Skeletal muscle satellite cell (primary cell): Measurements from ENCODE around the gene BMP7.

Experiments
- H3K27me3 ChIP-seq: 2 replicates; pipeline ENCODE4 v1.7.0; 2013; ENCODE audit warnings: low read length; ENCODE audit not compliant: control insufficient read depth, insufficient read depth
- H3K36me3 ChIP-seq: 2 replicates; pipeline ENCODE4 v1.7.0; 2013; ENCODE audit warnings: mild to moderate bottlenecking, control low read depth, low read length; ENCODE audit not compliant: insufficient read depth
- H3K4me1 ChIP-seq: 2 replicates; pipeline ENCODE4 v1.7.0; 2013; ENCODE audit warnings: low read length; ENCODE audit not compliant: control insufficient read depth, insufficient read depth
- H3K4me2 ChIP-seq: 2 replicates; pipeline ENCODE4 v1.7.0; 2013; ENCODE audit warnings: mild to moderate bottlenecking, low read length
- H3K4me3 ChIP-seq: 2 replicates; pipeline ENCODE4 v1.7.0; 2013; ENCODE audit warnings: low read length
- H3K9ac ChIP-seq: 2 replicates; pipeline ENCODE4 v1.7.0; 2013; ENCODE audit warnings: mild to moderate bottlenecking, low read depth, low read length, moderate library complexity
- H3K9me3 ChIP-seq: replicated peaks from 2 replicates; pipeline ENCODE4 v1.7.0; 2013; ENCODE audit warnings: mild to moderate bottlenecking, control low read depth, low read length

BMP7 gene

GRCh38 chr20:57146155-57146554 is 120.3 kb downstream of the BMP7 start:
- no peaks in the 10 kb centered on the region for H3K9me3 ChIP-seq
- no peak overlapping the region for H3K4me3 ChIP-seq
- no peaks in the 10 kb centered on the region for H3K36me3 ChIP-seq
- no peaks in the 10 kb centered on the region for H3K4me1 ChIP-seq
- no peak overlapping the region for H3K9ac ChIP-seq
- H3K4me2 ChIP-seq: no peak overlapping the region
- no peaks in the 10 kb centered on the region for H3K27me3 ChIP-seq

DNA sequence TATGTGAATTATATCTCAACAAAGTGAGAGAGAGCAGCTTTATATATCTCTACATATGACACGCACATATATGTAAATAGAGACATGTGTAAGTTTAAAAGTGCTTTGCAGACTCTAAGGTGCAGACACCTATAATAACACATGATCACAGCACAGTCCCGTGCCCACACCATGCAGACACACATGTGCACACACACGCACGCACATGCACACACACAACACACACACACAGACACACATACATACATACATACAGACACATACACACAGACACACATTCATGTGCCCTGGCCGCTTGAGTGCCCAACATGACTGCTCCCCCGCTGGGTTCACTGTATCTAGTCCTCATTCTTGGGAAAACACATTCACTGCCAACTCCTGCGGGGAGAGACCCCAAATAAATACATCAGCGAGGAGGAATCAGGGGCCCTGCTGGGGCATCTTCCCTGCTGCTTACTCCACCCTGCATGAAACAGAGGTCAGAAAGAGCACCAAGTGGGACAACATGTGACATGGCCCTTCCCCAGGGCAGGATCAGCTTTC is 121.3 kb downstream of the BMP7 start:
- Histone ChIP-seq H3K9ac (no peak overlapping the region), H3K36me3 (no peaks in the 10 kb centered on the region), H3K4me1 (no peaks in the 10 kb centered on the region), H3K4me2 (no peak overlapping the region), H3K27me3 (no peaks in the 10 kb centered on the region), H3K9me3 (no peaks in the 10 kb centered on the region), H3K4me3 (no peak overlapping the region)

GRCh38 chr20:57143173-57143572 is 123.3 kb downstream of the BMP7 start:
- H3K4me1 ChIP-seq: no peaks in the 10 kb centered on the region
- H3K27me3 ChIP-seq: no peaks in the 10 kb centered on the region
- no peak overlapping the region for H3K4me3 ChIP-seq
- H3K9ac ChIP-seq: no peak overlapping the region
- peaks cover 3% of the 10 kb centered on the region for H3K9me3 ChIP-seq
- no peaks in the 10 kb centered on the region for H3K36me3 ChIP-seq
- no peak overlapping the region for H3K4me2 ChIP-seq

DNA sequence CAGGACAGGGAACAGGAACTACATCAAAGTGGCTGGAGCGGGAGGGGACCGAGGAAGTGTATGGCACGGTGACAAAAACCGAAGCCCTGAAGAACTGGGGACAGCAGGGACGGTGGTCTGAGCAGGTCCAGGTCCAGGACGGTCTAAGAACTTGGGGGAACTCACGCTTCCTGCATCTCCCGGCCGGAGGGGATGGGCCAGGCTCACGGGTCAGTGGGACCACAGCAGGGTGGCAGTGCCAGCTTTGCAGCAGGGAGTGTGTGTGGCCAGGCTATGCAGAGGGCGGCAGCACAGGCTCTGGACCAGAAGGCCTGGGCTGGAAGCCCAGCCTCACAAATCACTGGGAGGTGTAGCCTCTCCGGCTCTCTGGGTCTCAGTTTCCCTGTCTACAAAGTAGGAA is 123.8 kb downstream of the BMP7 start:
- no peaks in the 10 kb centered on the region for H3K4me1 ChIP-seq
- no peak overlapping the region for H3K9ac ChIP-seq
- H3K4me3 ChIP-seq: no peak overlapping the region
- H3K4me2 ChIP-seq: no peak overlapping the region
- no peaks in the 10 kb centered on the region for H3K36me3 ChIP-seq
- H3K9me3 ChIP-seq: peaks cover 3% of the 10 kb centered on the region
- no peaks in the 10 kb centered on the region for H3K27me3 ChIP-seq

GRCh38 chr20:57141492-57141891 is 124.9 kb downstream of the BMP7 start:
- Histone ChIP-seq H3K4me3 (no peak overlapping the region), H3K4me2 (no peak overlapping the region), H3K9ac (no peak overlapping the region), H3K36me3 (no peaks in the 10 kb centered on the region), H3K27me3 (no peaks in the 10 kb centered on the region), H3K9me3 (peaks cover 3% of the 10 kb centered on the region), H3K4me1 (no peaks in the 10 kb centered on the region)

DNA sequence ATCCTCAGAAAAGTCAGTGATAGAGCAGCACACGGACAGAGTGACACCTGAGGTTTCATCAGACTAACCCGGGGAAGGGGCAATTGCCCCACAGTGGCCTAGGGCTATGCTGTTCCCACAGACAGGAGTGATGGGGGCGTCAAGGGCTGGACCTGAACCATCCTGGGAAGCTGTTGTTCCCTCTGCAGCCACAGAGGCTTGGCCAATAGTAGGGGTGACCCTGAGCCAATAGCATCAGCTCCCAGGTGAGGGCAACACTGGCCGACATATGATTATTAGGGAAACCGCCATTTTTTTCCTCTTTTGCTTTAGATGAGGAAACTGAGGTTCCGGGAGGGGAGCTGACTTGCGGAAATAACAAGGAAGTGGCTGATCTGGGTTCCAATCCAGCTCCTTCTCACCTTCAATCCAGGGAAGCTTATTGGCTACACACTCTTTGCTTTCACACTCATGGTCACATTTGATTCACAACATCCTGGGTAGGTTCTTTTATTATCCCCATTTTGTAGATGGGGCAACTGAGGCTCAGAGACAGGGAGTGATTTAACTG is 126.0 kb downstream of the BMP7 start:
- no peak overlapping the region for H3K4me3 ChIP-seq
- H3K9ac ChIP-seq: no peak overlapping the region
- no peaks in the 10 kb centered on the region for H3K27me3 ChIP-seq
- no peak overlapping the region for H3K4me2 ChIP-seq
- no peaks in the 10 kb centered on the region for H3K4me1 ChIP-seq
- H3K9me3 ChIP-seq: peaks cover 3% of the 10 kb centered on the region
- no peaks in the 10 kb centered on the region for H3K36me3 ChIP-seq

DNA sequence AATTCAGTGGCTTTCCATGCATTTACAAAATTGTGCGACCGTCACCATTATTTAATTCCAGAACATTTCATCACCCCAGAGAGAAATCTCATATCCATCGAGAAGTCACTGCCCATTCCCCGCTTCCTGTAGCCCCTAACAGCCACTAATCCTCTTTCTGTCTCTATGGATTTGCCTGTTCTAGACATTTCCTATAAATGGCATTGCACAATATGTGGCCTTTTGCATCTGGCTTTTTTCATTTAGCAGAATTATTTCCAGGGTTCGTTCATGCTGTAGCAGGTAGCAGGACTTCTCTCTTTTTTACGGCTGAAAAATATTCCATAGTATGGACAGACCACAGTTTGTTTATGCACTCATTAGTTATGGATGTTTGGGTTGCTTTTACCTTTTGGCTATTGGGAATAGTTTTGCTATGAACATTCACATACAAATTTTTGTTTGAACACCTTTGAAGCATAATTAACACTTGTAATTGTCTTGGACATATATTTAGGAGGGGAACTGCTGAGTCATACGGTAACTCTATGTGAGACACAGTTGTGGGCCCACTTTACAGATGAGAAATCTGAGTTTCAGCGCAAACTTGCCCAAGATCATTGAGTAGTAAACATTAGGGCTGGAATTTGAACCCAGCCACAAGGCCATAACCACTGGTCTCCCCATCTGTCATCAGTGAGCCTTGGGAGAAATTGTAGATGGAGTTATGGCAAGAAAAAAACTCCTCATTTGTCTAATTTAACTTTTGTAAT is 126.9 kb downstream of the BMP7 start:
- Histone ChIP-seq H3K27me3 (no peaks in the 10 kb centered on the region), H3K36me3 (no peaks in the 10 kb centered on the region), H3K4me2 (no peak overlapping the region), H3K9me3 (peaks cover 3% of the 10 kb centered on the region), H3K4me3 (no peak overlapping the region), H3K4me1 (no peaks in the 10 kb centered on the region), H3K9ac (no peak overlapping the region)

DNA sequence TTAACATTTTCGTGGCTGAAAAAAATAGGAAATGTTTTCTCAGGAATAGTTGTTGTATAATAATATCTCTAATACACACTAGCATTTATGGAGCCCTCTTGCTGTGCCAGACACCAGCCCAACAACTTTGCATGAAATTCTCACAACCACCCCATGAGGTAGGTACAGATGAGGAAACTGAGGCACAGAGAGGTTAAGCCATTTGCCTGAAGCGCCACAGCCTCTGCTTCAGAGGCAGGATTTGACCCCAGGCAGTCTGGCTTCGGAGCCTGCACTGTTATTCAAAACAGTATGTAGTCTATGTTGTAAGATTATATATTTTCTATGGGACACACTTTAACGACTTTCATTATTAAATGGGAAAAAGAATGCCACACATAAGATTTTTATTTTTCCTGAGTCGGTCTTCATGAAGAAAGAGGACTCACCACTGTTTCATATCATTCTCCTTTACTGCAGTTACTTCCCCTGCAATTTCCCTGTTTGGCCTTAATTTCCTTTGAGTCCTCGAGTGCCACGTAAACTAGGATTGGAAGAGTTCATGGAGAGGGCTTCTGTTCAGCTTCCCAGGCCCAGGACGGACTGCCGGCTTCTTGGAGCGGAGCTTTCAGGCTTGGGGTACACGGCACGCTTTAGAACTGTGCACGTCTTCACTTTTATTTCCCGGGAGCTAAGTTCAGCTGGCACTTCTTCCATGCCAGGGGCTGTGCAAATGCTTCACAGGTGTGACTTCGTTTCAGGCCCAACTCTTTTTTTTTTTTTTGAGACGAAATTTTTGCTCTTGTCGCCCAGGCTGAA is 128.0 kb downstream of the BMP7 start:
- Histone ChIP-seq H3K4me1 (no peaks in the 10 kb centered on the region), H3K4me2 (no peak overlapping the region), H3K36me3 (no peaks in the 10 kb centered on the region), H3K27me3 (no peaks in the 10 kb centered on the region), H3K4me3 (no peak overlapping the region), H3K9ac (no peak overlapping the region), H3K9me3 (peaks cover 3% of the 10 kb centered on the region)

DNA sequence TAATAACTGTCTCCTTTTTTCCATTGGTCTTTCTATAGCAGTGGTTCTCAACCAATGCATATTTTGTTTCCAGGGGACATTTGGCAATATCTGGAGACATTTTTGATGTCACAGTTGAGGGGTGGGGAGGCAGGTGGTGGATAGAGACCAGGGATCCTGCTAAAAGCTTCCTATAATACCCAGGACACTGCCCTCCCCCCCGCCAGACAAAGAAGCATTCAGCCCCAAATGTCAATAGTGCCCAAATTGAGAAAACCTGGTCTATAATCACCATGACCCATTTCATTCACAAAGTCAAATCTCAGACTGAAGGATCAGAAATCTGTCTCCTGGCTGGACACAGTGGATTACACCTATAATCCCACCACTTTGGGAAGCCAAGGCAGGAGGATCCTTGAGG is 128.8 kb downstream of the BMP7 start:
- Histone ChIP-seq H3K4me3 (no peak overlapping the region), H3K9me3 (peaks cover 3% of the 10 kb centered on the region), H3K36me3 (no peaks in the 10 kb centered on the region), H3K4me1 (no peaks in the 10 kb centered on the region), H3K4me2 (no peak overlapping the region), H3K9ac (no peak overlapping the region), H3K27me3 (no peaks in the 10 kb centered on the region)

- Histone ChIP-seq H3K4me2 (no peak overlapping the region), H3K4me1 (no peaks in the 10 kb centered on the region), H3K4me3 (no peak overlapping the region), H3K9ac (no peak overlapping the region), H3K36me3 (no peaks in the 10 kb centered on the region), H3K9me3 (peaks cover 3% of the 10 kb centered on the region), H3K27me3 (no peaks in the 10 kb centered on the region)
These were observed 129.7 kb downstream of the BMP7 start for GRCh38 chr20:57136734-57137133.

GRCh38 chr20:57135875-57136274 is 130.6 kb downstream of the BMP7 start:
- H3K36me3 ChIP-seq: no peaks in the 10 kb centered on the region
- H3K4me1 ChIP-seq: no peaks in the 10 kb centered on the region
- no peak overlapping the region for H3K4me2 ChIP-seq
- peaks cover 3% of the 10 kb centered on the region for H3K9me3 ChIP-seq
- H3K4me3 ChIP-seq: no peak overlapping the region
- no peak overlapping the region for H3K9ac ChIP-seq
- H3K27me3 ChIP-seq: no peaks in the 10 kb centered on the region
